ENCODE measurements around the gene ZCCHC3.
"Not testable (repeated sequence)": the region's sequence is repeated elsewhere in the genome, so short reads cannot be mapped to it uniquely, and the experiment has no call there.

ZCCHC3 gene

GRCh38 chr20:297098-297924 is at the start of gene ZCCHC3:
Gene ZCCHC3 (plus strand): TSS chr20:297570. CDS start chr20:297587, 17 bp downstream.
- peak within 1 kb of the TSS; percentile 93 for H3K4me3 ChIP-seq (ENCODE audit: low read depth, low read length)
- peak; percentile 90 for DNase-seq (ENCODE audit: low read depth)

GRCh38 chr20:251354-251753 is 46.0 kb upstream of the ZCCHC3 start:
- no peak for DNase-seq (ENCODE audit: low read depth)

GRCh38 chr20:252801-253200 is 44.6 kb upstream of the ZCCHC3 start:
- no peak for DNase-seq (ENCODE audit: low read depth)

More at GRCh38 chr20:251354-251753, 46.0 kb upstream of the ZCCHC3 start:
- H3K4me3 ChIP-seq (ENCODE audit: low read depth, low read length): no peak overlapping the region

DNA sequence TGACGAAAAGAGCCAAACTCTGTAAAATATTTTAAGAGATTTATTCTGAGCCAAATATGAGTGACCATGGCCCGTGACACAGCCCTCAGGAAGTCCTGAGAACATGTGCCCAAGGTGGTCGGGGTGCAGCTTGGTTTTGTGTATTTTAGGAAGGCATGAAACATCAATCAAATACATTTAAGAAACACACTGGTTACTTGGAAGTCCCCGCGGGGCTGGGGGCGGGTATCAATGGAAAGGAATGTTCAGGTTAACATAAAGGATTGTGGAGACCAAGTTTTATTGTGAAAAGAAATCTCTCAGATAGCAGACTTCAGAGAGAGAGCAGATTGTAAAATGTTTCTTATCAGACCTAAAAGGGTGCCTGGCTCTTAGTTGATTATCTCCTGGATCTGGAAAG is 43.9 kb upstream of the ZCCHC3 start:
- DNase-seq (ENCODE audit: low read depth): not testable (repeated sequence)

More at GRCh38 chr20:252801-253200, 44.6 kb upstream of the ZCCHC3 start:
- no peak overlapping the region for H3K4me3 ChIP-seq (ENCODE audit: low read depth, low read length)

DNA sequence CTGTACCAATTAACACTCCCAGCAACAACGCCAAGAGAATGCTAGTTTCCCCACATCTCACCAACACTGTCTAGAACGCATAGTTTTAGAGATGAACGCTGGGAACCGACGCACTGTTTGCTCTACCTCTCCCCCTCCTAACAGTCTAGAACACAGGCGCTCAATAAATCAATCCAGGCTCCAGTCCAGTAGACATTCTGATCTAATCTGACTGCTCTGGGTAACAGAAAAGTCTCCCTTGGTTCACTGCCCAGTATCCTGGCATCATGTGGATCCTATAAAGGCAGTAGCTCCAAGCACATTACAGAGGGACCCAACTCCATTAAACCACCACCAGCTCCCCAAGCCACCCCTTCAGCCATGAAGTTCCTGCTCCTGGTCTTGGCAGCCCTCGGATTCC is 40.0 kb upstream of the ZCCHC3 start, which contains the start of gene DEFB132:
Gene DEFB132 (plus strand): TSS at position 306 of the 400 bp plus-strand sequence. CDS start 55 bp downstream, at position 361.
- no peak for DNase-seq (ENCODE audit: low read depth)
- no peak within 1 kb of the TSS for H3K4me3 ChIP-seq (ENCODE audit: low read depth, low read length)

More for the DNA sequence above, 43.9 kb upstream of the ZCCHC3 start:
- not testable (repeated sequence) for H3K4me3 ChIP-seq (ENCODE audit: low read depth, low read length)

DNA sequence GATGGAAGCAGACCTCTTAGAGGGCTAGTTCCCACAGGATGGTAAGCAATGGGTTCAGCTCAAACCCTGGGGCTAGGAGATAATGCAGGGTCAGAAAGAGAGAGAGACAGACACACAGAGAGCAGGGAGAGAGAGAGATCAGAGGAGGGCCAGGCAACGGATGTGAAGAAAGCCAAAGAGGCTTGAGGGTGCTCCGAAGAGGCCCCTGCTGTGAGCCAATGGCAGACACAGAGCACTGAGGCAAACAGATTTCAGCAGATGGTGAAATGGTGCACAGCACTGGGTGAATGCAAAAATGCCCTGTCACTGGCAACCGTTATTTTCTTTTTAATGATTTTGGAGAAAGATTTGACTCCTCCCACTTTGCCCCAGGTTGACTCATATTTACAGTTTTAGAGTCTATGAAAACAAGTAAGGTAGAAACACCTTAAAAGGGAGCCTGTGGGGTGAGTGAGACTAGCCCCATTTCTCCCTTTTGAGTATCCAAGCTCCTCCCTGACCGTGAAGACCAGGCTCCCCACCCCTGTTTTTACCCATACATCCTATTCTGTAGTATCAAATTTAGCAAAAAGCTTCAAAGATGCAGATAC is 39.0 kb upstream of the ZCCHC3 start:
- DNase-seq (ENCODE audit: low read depth): no peak

DNA sequence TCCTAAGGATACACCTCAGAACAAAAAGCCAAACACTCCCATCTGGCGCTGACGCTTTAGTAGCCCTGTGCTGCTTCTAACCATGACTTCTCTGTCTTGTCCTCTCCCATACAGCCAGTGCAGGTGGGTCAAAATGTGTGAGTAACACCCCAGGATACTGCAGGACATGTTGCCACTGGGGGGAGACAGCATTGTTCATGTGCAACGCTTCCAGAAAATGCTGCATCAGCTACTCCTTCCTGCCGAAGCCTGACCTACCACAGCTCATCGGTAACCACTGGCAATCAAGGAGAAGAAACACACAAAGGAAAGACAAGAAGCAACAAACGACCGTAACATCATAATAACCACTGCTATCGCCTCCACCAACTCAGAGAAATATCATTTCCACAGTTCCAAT is 38.4 kb upstream of the ZCCHC3 start:
- DNase-seq (ENCODE audit: low read depth): no peak

More for the DNA sequence above, 39.0 kb upstream of the ZCCHC3 start:
- no peak overlapping the region for H3K4me3 ChIP-seq (ENCODE audit: low read depth, low read length)

DNA sequence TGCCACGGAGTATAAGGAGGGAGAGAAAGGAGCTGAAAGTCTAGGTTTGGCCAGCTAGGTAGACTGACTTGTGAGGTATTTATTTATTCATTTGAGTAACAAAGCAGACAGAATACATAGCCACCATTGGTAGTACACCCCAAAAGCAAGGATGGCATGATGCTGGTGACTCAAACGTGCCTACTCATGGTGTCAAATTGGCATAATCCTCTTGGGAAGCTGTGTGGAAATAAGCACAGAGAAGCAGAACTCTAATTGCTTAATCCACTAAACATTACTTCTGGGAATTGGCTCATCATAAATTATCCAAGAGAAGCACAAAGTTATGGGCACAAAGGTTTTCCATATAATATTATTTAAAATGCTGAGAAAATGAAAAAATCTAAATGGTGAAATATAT is 37.4 kb upstream of the ZCCHC3 start:
- no peak for DNase-seq (ENCODE audit: low read depth)
- no peak overlapping the region for H3K4me3 ChIP-seq (ENCODE audit: low read depth, low read length)

More for the DNA sequence above, 38.4 kb upstream of the ZCCHC3 start:
- no peak overlapping the region for H3K4me3 ChIP-seq (ENCODE audit: low read depth, low read length)

- H3K4me3 ChIP-seq (ENCODE audit: low read depth, low read length): no peak overlapping the region
- DNase-seq (ENCODE audit: low read depth): no peak
Observed at GRCh38 chr20:263701-264100, 33.7 kb upstream of the ZCCHC3 start.

- peak overlapping the region; percentile 58 for H3K4me3 ChIP-seq (ENCODE audit: low read depth, low read length)
- no peak for DNase-seq (ENCODE audit: low read depth)
Observed at GRCh38 chr20:266596-267562, 30.5 kb upstream of the ZCCHC3 start.

- no peak for DNase-seq (ENCODE audit: low read depth)
- H3K4me3 ChIP-seq (ENCODE audit: low read depth, low read length): no peak overlapping the region
Observed at GRCh38 chr20:270517-270916, 26.9 kb upstream of the ZCCHC3 start.

DNA sequence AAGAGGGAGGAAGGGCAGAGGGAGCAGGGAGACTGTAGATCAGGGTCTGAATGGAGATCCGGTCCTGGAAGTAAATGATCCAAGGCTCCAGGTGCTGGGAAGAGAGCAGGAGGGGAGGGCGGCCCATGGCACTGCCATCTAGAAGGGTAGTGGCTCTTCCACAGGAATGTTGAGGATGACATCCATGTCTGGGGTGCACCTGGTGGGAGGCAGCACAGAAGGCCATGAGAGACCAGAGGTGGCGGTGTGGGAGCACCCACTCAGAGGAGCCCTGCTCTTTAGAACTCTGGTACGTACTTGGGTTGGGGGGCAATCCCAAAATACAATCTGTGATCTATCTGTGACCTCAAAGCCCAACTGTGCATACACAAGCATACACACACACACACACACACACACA is 26.3 kb upstream of the ZCCHC3 start:
- no peak overlapping the region for H3K4me3 ChIP-seq (ENCODE audit: low read depth, low read length)
- DNase-seq (ENCODE audit: low read depth): no peak

GRCh38 chr20:271528-271927 is 25.8 kb upstream of the ZCCHC3 start:
- DNase-seq (ENCODE audit: low read depth): no peak

GRCh38 chr20:272718-273117 is 24.7 kb upstream of the ZCCHC3 start:
- DNase-seq (ENCODE audit: low read depth): no peak
- H3K4me3 ChIP-seq (ENCODE audit: low read depth, low read length): no peak overlapping the region

More at GRCh38 chr20:271528-271927, 25.8 kb upstream of the ZCCHC3 start:
- no peak overlapping the region for H3K4me3 ChIP-seq (ENCODE audit: low read depth, low read length)

GRCh38 chr20:273884-274283 is 23.5 kb upstream of the ZCCHC3 start:
- no peak for DNase-seq (ENCODE audit: low read depth)
- H3K4me3 ChIP-seq (ENCODE audit: low read depth, low read length): no peak overlapping the region

DNA sequence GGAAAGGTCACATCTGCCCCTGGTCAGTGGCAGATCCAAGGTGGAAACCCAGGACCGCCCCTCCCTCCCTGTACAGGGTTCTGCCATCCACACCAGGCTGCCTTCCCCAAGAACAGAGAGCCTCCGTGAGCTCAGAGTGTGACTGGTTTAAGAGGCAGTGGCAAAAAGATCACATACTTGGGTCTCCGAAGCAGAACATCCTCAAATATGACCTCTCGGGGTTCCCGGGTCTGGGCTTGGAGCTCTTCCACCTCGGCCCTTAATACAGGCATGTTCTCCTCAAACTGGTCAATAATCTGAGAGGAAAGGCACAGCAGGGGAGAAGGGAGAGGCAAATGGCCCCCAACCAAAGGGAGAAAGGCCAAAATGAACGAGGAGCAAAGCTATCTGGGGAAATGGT is 21.6 kb upstream of the ZCCHC3 start:
- DNase-seq (ENCODE audit: low read depth): no peak
- no peak overlapping the region for H3K4me3 ChIP-seq (ENCODE audit: low read depth, low read length)

GRCh38 chr20:276620-277495 is 20.5 kb upstream of the ZCCHC3 start:
- H3K4me3 ChIP-seq (ENCODE audit: low read depth, low read length): no peak overlapping the region
- DNase-seq (ENCODE audit: low read depth): no peak

DNA sequence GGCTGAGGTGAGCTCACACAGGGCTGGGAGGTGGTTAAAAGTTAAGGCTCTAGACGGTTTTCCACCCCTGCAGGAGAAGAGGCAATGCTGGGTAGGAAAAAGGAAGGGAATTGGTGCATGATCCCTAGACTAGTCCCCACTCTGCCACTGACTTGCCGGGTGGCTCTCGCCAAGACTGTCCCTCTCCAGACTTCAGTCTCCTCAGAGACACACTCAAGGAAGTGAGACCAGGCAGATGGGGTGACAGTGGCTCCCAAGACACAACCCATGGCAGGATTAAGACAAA is 19.9 kb upstream of the ZCCHC3 start:
- H3K4me3 ChIP-seq (ENCODE audit: low read depth, low read length): no peak overlapping the region
- no peak for DNase-seq (ENCODE audit: low read depth)

GRCh38 chr20:278181-278580 is 19.2 kb upstream of the ZCCHC3 start:
- no peak overlapping the region for H3K4me3 ChIP-seq (ENCODE audit: low read depth, low read length)
- DNase-seq (ENCODE audit: low read depth): no peak
